Measurements from ENCODE around the gene GABARAPL1. TPM values are rescaled to one million over a fixed set of nuclear protein-coding genes. Genes with fewer than 3 reads are reported as not detected.

Gene GABARAPL1
- total RNA-seq, 1 experiment from 2014 or later, result 55.6 TPM

- no peak overlapping the region for H2AK5ac ChIP-seq (ENCODE audit: insufficient read length, low read length)
- no peaks in the 10 kb centered on the region for H3K27me3 ChIP-seq (ENCODE audit: insufficient read depth, low read length)
- no peak overlapping the region for H3K4me2 ChIP-seq (ENCODE audit: insufficient read depth, insufficient read length, low read length)
- H3K4me3 Mint-ChIP-seq, result no peak overlapping the region
- no peak overlapping the region for H3K23ac ChIP-seq (ENCODE audit: insufficient read length, low read depth, low read length)
- H3K9me3 Mint-ChIP-seq, result no peaks in the 10 kb centered on the region
- no peak overlapping the region for H3K27ac Mint-ChIP-seq
- no peaks in the 10 kb centered on the region for H3K9me3 ChIP-seq (ENCODE audit: control insufficient read depth, low read depth, low read length)
- no peaks in the 10 kb centered on the region for H3K23me2 ChIP-seq (ENCODE audit: insufficient read length, low read depth, low read length, poor library complexity, severe bottlenecking)
- H3K18ac ChIP-seq (ENCODE audit: insufficient read length, low read depth, low read length), result no peak overlapping the region
- H3K14ac ChIP-seq (ENCODE audit: insufficient read depth, low read length), result no peak overlapping the region
- H3K27me3 Mint-ChIP-seq (ENCODE audit: low read depth), result no peaks in the 10 kb centered on the region
- no peak for TF ChIP-seq CTCF (conservative IDR thresholded peaks at IDR 0.05)
- H3K9ac ChIP-seq (ENCODE audit: extremely low read depth, insufficient read length, low read length), result no peak overlapping the region
- H2BK20ac ChIP-seq (ENCODE audit: low read depth, low read length, poor library complexity, severe bottlenecking), result no peak overlapping the region
- no peak overlapping the region for H4K91ac ChIP-seq (ENCODE audit: insufficient read length, low read depth, low read length)
- H2BK15ac ChIP-seq (ENCODE audit: low read depth, low read length), result no peak overlapping the region
- H3K4me1 Mint-ChIP-seq, result no peaks in the 10 kb centered on the region; a peak in 1 of 4 replicates
- no peak overlapping the region for H2BK12ac ChIP-seq (ENCODE audit: insufficient read length, low read depth, low read length)
- no peaks in the 10 kb centered on the region for H3K79me2 ChIP-seq (ENCODE audit: insufficient read depth, low read length)
- no peak overlapping the region for H3K4ac ChIP-seq (ENCODE audit: low read depth, low read length)
- H3K79me1 ChIP-seq (ENCODE audit: insufficient read depth, low read depth, low read length, poor library complexity, severe bottlenecking), result no peaks in the 10 kb centered on the region
- no peaks in the 10 kb centered on the region for H4K20me1 ChIP-seq (ENCODE audit: control insufficient read depth, insufficient read depth, insufficient read length)
- no peaks in the 10 kb centered on the region; a peak in 1 of 7 replicates for H3K36me3 Mint-ChIP-seq (ENCODE audit: insufficient read depth in 1 of 3, low read depth in 3 of 3)
- no peak overlapping the region for H3K27ac ChIP-seq (ENCODE audit: insufficient read length, low read depth, low read length)
- H3T11ph ChIP-seq (ENCODE audit: low read length), result no peak overlapping the region
- no peaks in the 10 kb centered on the region for H3K4me1 ChIP-seq (ENCODE audit: insufficient read depth, low read length)
- no peak overlapping the region for H4K8ac ChIP-seq (replicated peaks; ENCODE audit: insufficient read length, low read depth, low read length)
- no peak overlapping the region for H2BK5ac ChIP-seq (ENCODE audit: insufficient read length, low read length)
- no CpG with 5 or more reads among the region's 2 CpGs for WGBS (ENCODE audit: extremely low coverage, insufficient read length, low lambda C conversion rate)
- H4K5ac ChIP-seq (ENCODE audit: insufficient read length, low read depth, low read length), result no peak overlapping the region
- no peak for DNase-seq
- no peak overlapping the region for H3K56ac ChIP-seq (ENCODE audit: insufficient read length, low read depth, low read length)
- no peak overlapping the region for H2BK120ac ChIP-seq (ENCODE audit: low read depth, low read length, poor library complexity, severe bottlenecking)
- no peak overlapping the region for H2AFZ ChIP-seq (ENCODE audit: low read length)
Measured at GRCh38 chr12:10174986-10175614, 37.6 kb upstream of the GABARAPL1 start.
